Caco-2 (cell line): ENCODE measurements around the gene CHEK2. TPM values are rescaled to one million over a fixed set of nuclear protein-coding genes. Genes with fewer than 3 reads are reported as not detected.
"Not testable (repeated sequence)": the region's sequence is repeated elsewhere in the genome, so short reads cannot be mapped to it uniquely, and the experiment has no call there.

Experiments used
- BruUV-seq: library from RNA; stranded (reverse); fragments of 400-500 nt; replicated peaks from 2 replicates; lab custom pipeline; 2021; lab: Mats Ljungman, UMichigan
- CTCF ChIA-PET: fragments of 300-600 bp; sonication (Branson Sonifier 250); formaldehyde crosslinking; loops from one replicate; lab custom pipeline; 2022; ENCODE audit warnings: antibody characterized with exemption; lab: Charles Lee
- POLR2A ChIA-PET: fragments of 300-600 bp; sonication (Branson Sonifier 250); formaldehyde crosslinking; loops from one replicate; lab custom pipeline; 2022; ENCODE audit warnings: antibody characterized with exemption; lab: Charles Lee
- DNase-seq, 2 experiments: peaks; one replicate each; pipeline versions ENCODE4 v3.0.0 to v3.0.0-alpha.2; 2020 to 2022
- H3K27me3 ChIP-seq: replicated peaks from 2 replicates; pipeline ENCODE4 v1.6.0; 2011; ENCODE audit warnings: low read length; ENCODE audit not compliant: control insufficient read depth, insufficient read depth
- H3K36me3 ChIP-seq: 2 replicates; pipeline ENCODE4 v1.5.1; 2011; ENCODE audit warnings: low read length; ENCODE audit not compliant: control insufficient read depth, insufficient read depth
- H3K4me1 ChIP-seq: fragments of 250-450 bp; sonication (Bioruptor Pico); 2 replicates; pipeline ENCODE4 v1.5.1; 2020; ENCODE audit warnings: mild to moderate bottlenecking
- H3K4me3 ChIP-seq: 2 replicates; pipeline ENCODE4 v1.5.1; 2011; ENCODE audit warnings: low read depth, mild to moderate bottlenecking, control low read depth, low read length
- H3K9me3 ChIP-seq: fragments of 250-450 bp; sonication (Bioruptor Pico); 2 replicates; pipeline ENCODE4 v1.5.1; 2020; ENCODE audit warnings: mild to moderate bottlenecking, moderate library complexity
- H3K27ac Mint-ChIP-seq: one replicate; pipeline ENCODE4 v1.8.0; 2022; ENCODE audit warnings: mixed read lengths; ENCODE audit not compliant: unreplicated experiment
- H3K27me3 Mint-ChIP-seq: one replicate; pipeline ENCODE4 v1.8.0; 2022; ENCODE audit warnings: mixed read lengths; ENCODE audit not compliant: insufficient read depth, unreplicated experiment
- H3K36me3 Mint-ChIP-seq: one replicate; pipeline ENCODE4 v1.8.0; 2022; ENCODE audit warnings: mild to moderate bottlenecking, mixed read lengths; ENCODE audit not compliant: insufficient read depth, unreplicated experiment
- H3K4me1 Mint-ChIP-seq: one replicate; pipeline ENCODE4 v1.8.0; 2022; ENCODE audit warnings: low read depth, mixed read lengths; ENCODE audit not compliant: unreplicated experiment
- H3K4me3 Mint-ChIP-seq: one replicate; pipeline ENCODE4 v1.8.0; 2022; ENCODE audit warnings: mild to moderate bottlenecking, moderate library complexity, mixed read lengths; ENCODE audit not compliant: unreplicated experiment
- H3K9me3 Mint-ChIP-seq: one replicate; pipeline ENCODE4 v1.8.0; 2022; ENCODE audit warnings: mixed read lengths; ENCODE audit not compliant: unreplicated experiment
- CTCF ChIP-seq, 2 experiments: fragments of 200-600 bp in 1 of 2; IDR thresholded peaks; 1 replicate in 1 of 2; 2 replicates in 1 of 2; pipeline versions ENCODE4 v1.5.1 to v1.8.0; 2011 to 2022; ENCODE audit warnings: antibody characterized with exemption in 1 of 2, control low read depth in 1 of 2, inconsistent platforms in 1 of 2, low read depth in 1 of 2, low read length in 1 of 2, mild to moderate bottlenecking in 1 of 2, moderate library complexity in 1 of 2; ENCODE audit not compliant: insufficient read depth in 1 of 2, severe bottlenecking in 1 of 2, unreplicated experiment in 1 of 2
- intact Hi-C: fragments of 100-400 bp; cut with micrococcal nuclease; formaldehyde crosslinking; loops from one replicate; pipeline ENCODE4 v1.10.0; 2022; ENCODE audit not compliant: unreplicated experiment
- total RNA-seq: library from RNA; stranded (reverse); gene quantifications from 2 replicates; pipeline ENCODE4 v1.2.3, GENCODE V29; 2022

CHEK2 gene
- total RNA-seq, 1 experiment from 2014 or later = 38.0 TPM

- H3K27ac Mint-ChIP-seq = no peak overlapping the region
- no peaks in the 10 kb centered on the region for H3K36me3 ChIP-seq
- no peaks in the 10 kb centered on the region for H3K27me3 ChIP-seq
- H3K4me1 ChIP-seq = peaks cover 3% of the 10 kb centered on the region; the same call in 1 of the 2 replicates
- ChIA-PET CTCF (no interaction called here), POLR2A (interaction anchor here (0.6 kb wide), 2 partner anchors 24 to 78 kb away, joined by 3 read pairs; no protein-coding TSS in a partner anchor)
- no peak for TF ChIP-seq CTCF (IDR thresholded peaks at IDR 0.05; ENCODE audit: insufficient read depth in 1 of 2, low read depth in 1 of 2, low read length in 1 of 2, severe bottlenecking in 1 of 2, unreplicated experiment in 1 of 2)
- peaks cover 9% of the 10 kb centered on the region for H3K36me3 Mint-ChIP-seq
- no TSS peak for BruUV-seq
- intact Hi-C loops = no loop called here
- no peak overlapping the region for H3K4me3 Mint-ChIP-seq
- H3K4me3 ChIP-seq = no peak overlapping the region
- H3K27me3 Mint-ChIP-seq = no peaks in the 10 kb centered on the region
- H3K4me1 Mint-ChIP-seq = peaks cover 7% of the 10 kb centered on the region
- no peak for DNase-seq
- H3K9me3 ChIP-seq = no peaks in the 10 kb centered on the region; the same call in 1 of the 2 replicates
- H3K9me3 Mint-ChIP-seq = no peaks in the 10 kb centered on the region
These were observed 18.4 kb upstream of the CHEK2 start for GRCh38 chr22:28759861-28760560.

GRCh38 chr22:28754512-28754911 is 12.9 kb upstream of the CHEK2 start:
- H3K9me3 ChIP-seq, H3K4me3 ChIP-seq, CTCF ChIA-PET, intact Hi-C loops, H3K27me3 ChIP-seq, H3K4me3 Mint-ChIP-seq, H3K4me1 ChIP-seq, H3K36me3 ChIP-seq, BruUV-seq, H3K27me3 Mint-ChIP-seq, H3K9me3 Mint-ChIP-seq, DNase-seq, H3K4me1 Mint-ChIP-seq, POLR2A ChIA-PET: not testable (repeated sequence)
- peaks cover 19% of the 10 kb centered on the region for H3K36me3 Mint-ChIP-seq
- peak overlapping the region; percentile 11 for H3K27ac Mint-ChIP-seq

DNA sequence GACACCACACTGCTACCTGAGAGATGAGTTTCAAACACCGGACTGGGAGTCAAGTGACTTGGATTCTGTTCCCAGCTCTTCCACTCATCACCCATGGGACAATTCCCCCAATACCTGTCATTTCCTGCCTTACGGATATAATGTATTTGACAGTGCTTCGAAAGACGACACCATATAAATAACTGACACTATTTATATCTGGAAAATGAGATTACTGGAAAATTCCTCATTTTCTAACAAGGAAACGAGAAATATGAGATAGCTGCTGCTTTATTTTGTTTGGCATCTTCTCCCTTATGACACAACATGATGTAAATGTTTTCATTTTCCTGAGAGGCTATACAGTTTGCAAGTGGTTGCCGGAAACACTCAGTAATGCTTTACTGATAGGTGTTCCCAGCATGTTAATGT is 8.9 kb upstream of the CHEK2 start:
- BruUV-seq = no TSS peak
- TF ChIP-seq CTCF (IDR thresholded peaks at IDR 0.05; ENCODE audit: insufficient read depth in 1 of 2, low read depth in 1 of 2, low read length in 1 of 2, severe bottlenecking in 1 of 2, unreplicated experiment in 1 of 2) = no peak
- H3K36me3 Mint-ChIP-seq = peaks cover 35% of the 10 kb centered on the region

More for the DNA sequence above, 8.9 kb upstream of the CHEK2 start:
- no peaks in the 10 kb centered on the region for H3K4me1 Mint-ChIP-seq
- Histone ChIP-seq H3K36me3 (no peaks in the 10 kb centered on the region; the same call in 1 of the 2 replicates), H3K27me3 (no peaks in the 10 kb centered on the region), H3K4me3 (no peak overlapping the region), H3K9me3 (no peaks in the 10 kb centered on the region; the same call in 1 of the 2 replicates), H3K4me1 (no peaks in the 10 kb centered on the region)
- CTCF ChIA-PET = no interaction called here
- no peak overlapping the region for H3K4me3 Mint-ChIP-seq
- H3K27me3 Mint-ChIP-seq = no peaks in the 10 kb centered on the region
- no peak for DNase-seq
- no peak overlapping the region for H3K27ac Mint-ChIP-seq
- POLR2A ChIA-PET = no interaction called here
- no peaks in the 10 kb centered on the region for H3K9me3 Mint-ChIP-seq
- intact Hi-C loops = no loop called here
